Tibial nerve (tissue), 4 donors: Measurements from ENCODE around the gene CNTNAP5. TPM values are rescaled to one million over a fixed set of nuclear protein-coding genes. Genes with fewer than 3 reads are reported as not detected.

Source experiments
- DNase-seq, 2 donors: peaks; one replicate each; pipeline ENCODE4 v3.0.0-alpha.2; 2019; ENCODE audit warnings: low spot score in 2 of 2
- H3K27ac ChIP-seq, 4 donors: fragments of 200-600 bp; sonication (generic) in 3 of 4; one replicate each; pipeline ENCODE4 v1.5.1; 2017 to 2019; ENCODE audit warnings: mild to moderate bottlenecking in 1 of 4
- H3K27me3 ChIP-seq, 2 donors: fragments of 200-600 bp; sonication (generic) in 1 of 2; one replicate each; pipeline versions ENCODE4 v1.5.1 to v1.6.0; 2017 to 2019
- H3K36me3 ChIP-seq, 3 donors: fragments of 200-600 bp; sonication (generic); one replicate each; pipeline ENCODE4 v1.5.1; 2018 to 2019
- H3K4me1 ChIP-seq, 4 donors: fragments of 200-600 bp; sonication (generic) in 3 of 4; one replicate each; pipeline ENCODE4 v1.5.1; 2017 to 2019
- H3K4me3 ChIP-seq, 4 donors: fragments of 200-600 bp; sonication (generic) in 3 of 4; one replicate each; pipeline ENCODE4 v1.5.1; 2017 to 2019; ENCODE audit warnings: mild to moderate bottlenecking in 1 of 4, moderate library complexity in 1 of 4
- H3K9me3 ChIP-seq, 4 donors: fragments of 200-600 bp; sonication (generic) in 3 of 4; one replicate each; pipeline ENCODE4 v1.5.1; 2017 to 2019
- EP300 ChIP-seq, 2 donors: sonication (generic); formaldehyde crosslinking; IDR thresholded peaks; one replicate each; pipeline ENCODE4 v1.6.1; 2017; ENCODE audit warnings: antibody characterized with exemption in 2 of 2, mild to moderate bottlenecking in 1 of 2
- POLR2A ChIP-seq, 2 donors: fragments of 450-650 bp; IDR thresholded peaks; one replicate each; pipeline ENCODE4 v1.6.1; 2017; ENCODE audit warnings: antibody characterized with exemption in 2 of 2, mild to moderate bottlenecking in 2 of 2, moderate library complexity in 2 of 2
- WGBS, 2 donors: methylation state at CpG; one replicate each; pipeline ENCODE4 v1.1.5; 2018; 5-methylcytosine and 5-hydroxymethylcytosine counted together
- total RNA-seq, 4 donors: library from RNA; depleted of rRNA; stranded (reverse); fragments of >200 nt; gene quantifications; one replicate each; pipeline ENCODE4 v1.1.0, GENCODE V29; 2016
- TF ChIP-seq, protein P1 (sequence below), 5 experiments: fragments of 200-600 bp in 3 of 5; fragments of 450-650 bp in 2 of 5; sonication (generic) in 3 of 5; IDR thresholded peaks; one replicate each; pipeline ENCODE4 v1.5.1; 2016 to 2019; ENCODE audit warnings: antibody characterized with exemption in 5 of 5, mild to moderate bottlenecking in 3 of 5, moderate library complexity in 2 of 5

The CNTNAP5 gene
- total RNA-seq, 4 donors from 2014 or later, result under 0.01 to 0.22 TPM; not detected in 2

DNA sequence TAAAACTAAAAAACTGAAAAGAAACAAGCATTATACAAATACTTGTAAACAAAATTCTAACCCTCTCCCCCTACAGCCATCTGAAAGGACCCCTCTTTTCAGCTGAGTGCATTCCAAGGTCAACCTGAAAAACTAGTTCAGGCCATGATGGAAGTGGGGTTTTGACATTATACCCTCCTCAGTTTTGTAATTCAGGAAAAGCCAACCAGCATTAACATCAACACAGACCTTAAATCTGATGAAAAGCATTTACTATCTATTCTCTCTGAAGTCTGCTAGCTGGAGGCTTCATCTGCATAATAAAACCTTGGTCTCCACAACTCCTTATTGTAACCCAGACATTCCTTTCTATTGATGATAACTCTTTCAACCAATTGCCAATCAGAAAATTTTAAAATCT, 302.2 kb downstream of the CNTNAP5 start:
- Histone ChIP-seq H3K4me3 (no peak overlapping the region), H3K36me3 (no peaks in the 10 kb centered on the region), H3K9me3 (no peaks in the 10 kb centered on the region), H3K4me1 (no peaks in the 10 kb centered on the region), H3K27ac (no peak overlapping the region), H3K27me3 (no peaks in the 10 kb centered on the region)
- TF ChIP-seq, protein P1, sequence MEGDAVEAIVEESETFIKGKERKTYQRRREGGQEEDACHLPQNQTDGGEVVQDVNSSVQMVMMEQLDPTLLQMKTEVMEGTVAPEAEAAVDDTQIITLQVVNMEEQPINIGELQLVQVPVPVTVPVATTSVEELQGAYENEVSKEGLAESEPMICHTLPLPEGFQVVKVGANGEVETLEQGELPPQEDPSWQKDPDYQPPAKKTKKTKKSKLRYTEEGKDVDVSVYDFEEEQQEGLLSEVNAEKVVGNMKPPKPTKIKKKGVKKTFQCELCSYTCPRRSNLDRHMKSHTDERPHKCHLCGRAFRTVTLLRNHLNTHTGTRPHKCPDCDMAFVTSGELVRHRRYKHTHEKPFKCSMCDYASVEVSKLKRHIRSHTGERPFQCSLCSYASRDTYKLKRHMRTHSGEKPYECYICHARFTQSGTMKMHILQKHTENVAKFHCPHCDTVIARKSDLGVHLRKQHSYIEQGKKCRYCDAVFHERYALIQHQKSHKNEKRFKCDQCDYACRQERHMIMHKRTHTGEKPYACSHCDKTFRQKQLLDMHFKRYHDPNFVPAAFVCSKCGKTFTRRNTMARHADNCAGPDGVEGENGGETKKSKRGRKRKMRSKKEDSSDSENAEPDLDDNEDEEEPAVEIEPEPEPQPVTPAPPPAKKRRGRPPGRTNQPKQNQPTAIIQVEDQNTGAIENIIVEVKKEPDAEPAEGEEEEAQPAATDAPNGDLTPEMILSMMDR (IDR thresholded peaks at IDR 0.05), result no peak
- TF ChIP-seq EP300 (IDR thresholded peaks at IDR 0.05) (no peak), POLR2A (IDR thresholded peaks at IDR 0.05) (no peak)
- no peak for DNase-seq

DNA sequence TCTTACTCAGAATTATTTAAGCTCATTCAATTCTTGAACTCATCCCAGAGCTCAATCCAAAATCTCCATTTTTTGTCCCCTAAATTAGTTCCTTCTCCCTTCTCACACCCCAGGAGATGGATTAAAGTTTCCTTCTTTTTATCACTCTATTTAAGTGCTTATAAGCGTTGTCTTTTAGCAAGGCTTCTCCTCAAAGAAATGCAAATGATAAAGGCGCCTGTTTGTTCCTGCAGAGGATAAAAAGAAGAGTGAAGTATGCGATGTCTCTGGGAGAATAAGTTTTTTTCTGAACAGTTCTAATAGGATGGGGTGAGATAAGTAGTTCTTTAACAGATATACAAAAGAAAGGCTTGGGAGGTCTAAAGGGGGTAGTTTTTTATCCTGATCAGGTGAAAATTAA, 303.3 kb downstream of the CNTNAP5 start:
- no peak overlapping the region for H3K27ac ChIP-seq
- no peak for DNase-seq
- H3K27me3 ChIP-seq, result no peaks in the 10 kb centered on the region
- no peak overlapping the region for H3K4me3 ChIP-seq
- 44 to 50% methylated on average over 3 of the region's 3 CpGs for WGBS, 2 donors
- TF ChIP-seq, protein P1 (IDR thresholded peaks at IDR 0.05), result no peak
- TF ChIP-seq POLR2A (IDR thresholded peaks at IDR 0.05) (no peak), EP300 (IDR thresholded peaks at IDR 0.05) (no peak)
- H3K36me3 ChIP-seq, result no peaks in the 10 kb centered on the region
- no peaks in the 10 kb centered on the region for H3K9me3 ChIP-seq
- no peaks in the 10 kb centered on the region for H3K4me1 ChIP-seq

DNA sequence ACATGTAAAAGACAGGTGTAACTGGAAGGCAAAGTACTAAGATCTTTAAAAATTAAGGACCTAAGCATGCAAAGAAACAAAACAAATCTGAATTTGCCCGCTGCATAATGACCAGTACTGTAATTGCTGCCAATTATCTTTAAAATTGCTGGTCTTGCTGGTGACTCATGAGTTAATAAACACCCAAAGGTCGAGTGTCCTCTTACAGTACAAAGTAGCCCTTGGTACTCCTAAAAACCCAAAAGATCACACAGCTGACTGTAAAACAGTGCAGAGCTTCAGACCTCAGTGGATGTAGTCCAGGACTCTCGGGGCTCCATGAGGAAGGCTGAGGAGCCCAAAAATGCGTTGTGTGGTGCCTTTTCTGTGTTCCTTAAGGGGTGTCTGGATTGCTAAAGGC, 308.7 kb downstream of the CNTNAP5 start:
- Histone ChIP-seq H3K27ac (no peak overlapping the region), H3K9me3 (no peaks in the 10 kb centered on the region), H3K27me3 (no peaks in the 10 kb centered on the region), H3K36me3 (no peaks in the 10 kb centered on the region), H3K4me1 (no peaks in the 10 kb centered on the region), H3K4me3 (no peak overlapping the region)
- TF ChIP-seq, protein P1 (IDR thresholded peaks at IDR 0.05), result no peak
- no peak for TF ChIP-seq EP300 (IDR thresholded peaks at IDR 0.05)
- TF ChIP-seq POLR2A (IDR thresholded peaks at IDR 0.05), result no peak
- WGBS, 2 donors, result 65 to 66% methylated on average over 4 of the region's 4 CpGs
- DNase-seq, result no peak

DNA sequence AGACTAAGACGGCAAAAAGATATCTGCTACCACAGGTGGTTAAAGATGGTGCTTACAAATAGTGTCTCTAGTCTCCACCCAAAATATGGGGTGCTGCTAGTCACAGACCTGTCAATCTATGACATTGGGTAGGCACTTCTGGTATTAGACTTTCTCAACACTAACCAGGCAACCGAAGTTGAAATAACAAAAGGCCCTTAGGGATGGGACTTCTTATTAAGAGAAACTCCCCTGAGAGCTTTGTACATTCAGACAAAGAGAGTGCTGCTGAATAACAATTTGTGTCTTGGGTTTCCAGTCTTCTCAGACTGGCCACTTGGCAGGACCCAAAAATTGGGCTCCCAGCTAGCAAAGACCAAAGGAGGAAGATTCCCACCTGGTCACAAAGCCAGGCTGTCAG, 310.0 kb downstream of the CNTNAP5 start:
- TF ChIP-seq, protein P1 (IDR thresholded peaks at IDR 0.05), result no peak
- TF ChIP-seq POLR2A (IDR thresholded peaks at IDR 0.05) (no peak), EP300 (IDR thresholded peaks at IDR 0.05) (no peak)
- H3K27ac ChIP-seq, result no peak overlapping the region
- 80 to 81% methylated on average over 2 of the region's 2 CpGs for WGBS, 2 donors
- no peaks in the 10 kb centered on the region for H3K27me3 ChIP-seq
- no peaks in the 10 kb centered on the region for H3K36me3 ChIP-seq
- no peak for DNase-seq
- H3K9me3 ChIP-seq, result no peaks in the 10 kb centered on the region
- H3K4me3 ChIP-seq, result no peak overlapping the region
- H3K4me1 ChIP-seq, result no peaks in the 10 kb centered on the region

DNA sequence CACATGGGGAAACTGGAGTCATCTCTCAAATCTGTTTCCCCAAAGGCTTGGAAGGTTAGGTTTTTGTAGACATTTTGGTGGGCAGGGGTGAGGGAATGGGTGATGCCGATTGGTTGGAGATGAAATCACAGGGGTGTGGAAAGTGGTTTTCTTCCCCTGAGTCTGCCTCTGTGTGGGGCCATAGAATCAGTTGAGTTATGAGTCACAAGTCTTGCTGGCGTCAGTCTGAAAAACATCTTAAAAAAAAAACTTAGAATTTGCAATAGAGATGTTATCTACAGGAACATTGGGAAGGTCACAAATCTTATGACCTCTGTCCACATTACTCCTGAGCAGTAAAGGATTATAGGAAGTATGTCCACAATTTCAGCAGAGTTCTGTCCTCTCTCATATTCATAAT, 314.6 kb downstream of the CNTNAP5 start:
- TF ChIP-seq EP300 (IDR thresholded peaks at IDR 0.05) (no peak), POLR2A (IDR thresholded peaks at IDR 0.05) (no peak)
- TF ChIP-seq, protein P1 (IDR thresholded peaks at IDR 0.05), result no peak
- H3K36me3 ChIP-seq, result no peaks in the 10 kb centered on the region
- H3K9me3 ChIP-seq, result no peaks in the 10 kb centered on the region
- DNase-seq, result no peak
- no peak overlapping the region for H3K27ac ChIP-seq
- no peak overlapping the region for H3K4me3 ChIP-seq
- H3K27me3 ChIP-seq, result no peaks in the 10 kb centered on the region
- 81 to 83% methylated on average over 2 of the region's 2 CpGs for WGBS, 2 donors
- H3K4me1 ChIP-seq, result no peaks in the 10 kb centered on the region
